NB4 (cell line): ENCODE results near the gene CLSTN2.

Experiments used
- DNase-seq: peaks from one replicate; pipeline ENCODE4 v3.0.0; 2010; ENCODE audit warnings: low read depth
- H3K4me3 ChIP-seq: one replicate; pipeline ENCODE4 v1.5.1; 2011; ENCODE audit warnings: mild to moderate bottlenecking, low read depth, low read length, moderate library complexity
- CTCF ChIP-seq: IDR thresholded peaks from one replicate; pipeline ENCODE4 v1.5.1; 2012; ENCODE audit warnings: low read depth, low read length
- MAX ChIP-seq: IDR thresholded peaks from 2 replicates; pipeline ENCODE4 v1.6.1; 2011; ENCODE audit warnings: low read depth, low read length
- MYC ChIP-seq: IDR thresholded peaks from 2 replicates; pipeline ENCODE4 v1.6.1; 2011; ENCODE audit warnings: low read depth, low read length
- POLR2A ChIP-seq: IDR thresholded peaks from 2 replicates; pipeline ENCODE4 v1.6.1; 2011; ENCODE audit warnings: mild to moderate bottlenecking; ENCODE audit not compliant: insufficient read length; ENCODE audit errors: extremely low read depth

Gene CLSTN2

GRCh38 chr3:140100479-140100878, 165.5 kb downstream of the CLSTN2 start:
- TF ChIP-seq POLR2A (no peak), MAX (no peak), MYC (no peak), CTCF (no peak)
- DNase-seq = no peak
- H3K4me3 ChIP-seq = no peak overlapping the region

- TF ChIP-seq MAX (no peak), CTCF (no peak), MYC (no peak), POLR2A (no peak)
Observed at GRCh38 chr3:140103166-140103565, 168.2 kb downstream of the CLSTN2 start.

GRCh38 chr3:140103986-140104645, 169.1 kb downstream of the CLSTN2 start:
- TF ChIP-seq POLR2A = no peak
- no peak overlapping the region for H3K4me3 ChIP-seq
- no peak for DNase-seq

More at GRCh38 chr3:140103166-140103565, 168.2 kb downstream of the CLSTN2 start:
- H3K4me3 ChIP-seq = no peak overlapping the region
- DNase-seq = no peak

- no peak for DNase-seq
- H3K4me3 ChIP-seq = no peak overlapping the region
- TF ChIP-seq MYC (no peak), CTCF (no peak), POLR2A (no peak), MAX (no peak)
Observed at GRCh38 chr3:140113996-140114788, 179.2 kb downstream of the CLSTN2 start.

- TF ChIP-seq POLR2A = no peak
- no peak for DNase-seq
- no peak overlapping the region for H3K4me3 ChIP-seq
Observed at GRCh38 chr3:140114789-140115080, 179.8 kb downstream of the CLSTN2 start.

- TF ChIP-seq MAX (no peak), CTCF (no peak)
- DNase-seq = no peak
- no peak overlapping the region for H3K4me3 ChIP-seq
Observed at GRCh38 chr3:140117096-140117526, 182.1 kb downstream of the CLSTN2 start.

- no peak overlapping the region for H3K4me3 ChIP-seq
- no peak for DNase-seq
- TF ChIP-seq POLR2A = no peak
Observed at GRCh38 chr3:140122183-140122582, 187.2 kb downstream of the CLSTN2 start.
